HUES48 (cell line): ENCODE measurements around the gene ERI3.

Source experiments
- H3K27ac ChIP-seq: one replicate; pipeline ENCODE4 v1.7.0; 2013; ENCODE audit warnings: low read depth, low read length, inconsistent platforms
- H3K27me3 ChIP-seq: 2 replicates; pipeline ENCODE4 v1.6.1; 2013; ENCODE audit warnings: mild to moderate bottlenecking, low read length; ENCODE audit not compliant: control insufficient read depth, insufficient read depth
- H3K36me3 ChIP-seq: 2 replicates; pipeline ENCODE4 v1.6.1; 2013; ENCODE audit warnings: low read length; ENCODE audit not compliant: control insufficient read depth, insufficient read depth
- H3K4me1 ChIP-seq: 2 replicates; pipeline ENCODE4 v1.6.1; 2013; ENCODE audit warnings: mild to moderate bottlenecking, low read length; ENCODE audit not compliant: control insufficient read depth, insufficient read depth
- H3K4me3 ChIP-seq: 2 replicates; pipeline ENCODE4 v1.5.1; 2013; ENCODE audit warnings: mild to moderate bottlenecking, low read depth, low read length
- H3K9ac ChIP-seq: 2 replicates; pipeline ENCODE4 v1.6.1; 2013; ENCODE audit warnings: mild to moderate bottlenecking, low read depth, low read length, moderate library complexity
- H3K9me3 ChIP-seq: 2 replicates; pipeline ENCODE4 v1.6.1; 2013; ENCODE audit warnings: low read length; ENCODE audit not compliant: control insufficient read depth, insufficient read depth

Gene ERI3

GRCh38 chr1:44296806-44297205, 58.3 kb downstream of the ERI3 start:
- Histone ChIP-seq H3K27ac (no peak overlapping the region), H3K36me3 (peaks cover 63% of the 10 kb centered on the region), H3K27me3 (no peaks in the 10 kb centered on the region)

GRCh38 chr1:44296086-44296485, 59.0 kb downstream of the ERI3 start:
- Histone ChIP-seq H3K4me1 (no peaks in the 10 kb centered on the region), H3K27me3 (no peaks in the 10 kb centered on the region), H3K27ac (no peak overlapping the region), H3K4me3 (no peak overlapping the region), H3K36me3 (peaks cover 57% of the 10 kb centered on the region), H3K9me3 (no peaks in the 10 kb centered on the region), H3K9ac (no peak overlapping the region)

More at GRCh38 chr1:44296806-44297205, 58.3 kb downstream of the ERI3 start:
- H3K9ac ChIP-seq, result no peak overlapping the region
- no peaks in the 10 kb centered on the region for H3K4me1 ChIP-seq
- no peak overlapping the region for H3K4me3 ChIP-seq
- H3K9me3 ChIP-seq, result no peaks in the 10 kb centered on the region

GRCh38 chr1:44294588-44295007, 60.5 kb downstream of the ERI3 start:
- H3K27me3 ChIP-seq, result no peaks in the 10 kb centered on the region
- no peak overlapping the region for H3K9ac ChIP-seq
- no peak overlapping the region for H3K4me3 ChIP-seq
- peaks cover 56% of the 10 kb centered on the region for H3K36me3 ChIP-seq
- no peaks in the 10 kb centered on the region for H3K9me3 ChIP-seq
- no peaks in the 10 kb centered on the region for H3K4me1 ChIP-seq
- no peak overlapping the region for H3K27ac ChIP-seq

- Histone ChIP-seq H3K9me3 (no peaks in the 10 kb centered on the region), H3K27me3 (no peaks in the 10 kb centered on the region), H3K36me3 (peaks cover 52% of the 10 kb centered on the region), H3K4me3 (no peak overlapping the region), H3K9ac (no peak overlapping the region), H3K4me1 (no peaks in the 10 kb centered on the region), H3K27ac (no peak overlapping the region)
Observed at GRCh38 chr1:44293761-44294315, 61.2 kb downstream of the ERI3 start.

- Histone ChIP-seq H3K4me1 (no peaks in the 10 kb centered on the region), H3K9me3 (no peaks in the 10 kb centered on the region), H3K27me3 (no peaks in the 10 kb centered on the region), H3K36me3 (peaks cover 48% of the 10 kb centered on the region), H3K4me3 (no peak overlapping the region), H3K9ac (no peak overlapping the region), H3K27ac (no peak overlapping the region)
Observed at GRCh38 chr1:44292651-44293050, 62.4 kb downstream of the ERI3 start.

GRCh38 chr1:44290250-44291094, 64.6 kb downstream of the ERI3 start:
- H3K27me3 ChIP-seq, result no peaks in the 10 kb centered on the region
- H3K36me3 ChIP-seq, result peaks cover 30% of the 10 kb centered on the region
- no peak overlapping the region for H3K9ac ChIP-seq
- H3K27ac ChIP-seq, result no peak overlapping the region
- H3K4me1 ChIP-seq, result no peaks in the 10 kb centered on the region
- no peak overlapping the region for H3K4me3 ChIP-seq
- no peaks in the 10 kb centered on the region for H3K9me3 ChIP-seq

- Histone ChIP-seq H3K36me3 (peaks cover 26% of the 10 kb centered on the region), H3K27me3 (no peaks in the 10 kb centered on the region), H3K9ac (no peak overlapping the region), H3K4me3 (no peak overlapping the region), H3K27ac (no peak overlapping the region), H3K9me3 (no peaks in the 10 kb centered on the region), H3K4me1 (no peaks in the 10 kb centered on the region)
Observed at GRCh38 chr1:44289530-44289929, 65.5 kb downstream of the ERI3 start.

- no peak overlapping the region for H3K9ac ChIP-seq
- H3K4me3 ChIP-seq, result no peak overlapping the region
- peaks cover 33% of the 10 kb centered on the region for H3K36me3 ChIP-seq
- H3K27ac ChIP-seq, result no peak overlapping the region
- H3K4me1 ChIP-seq, result no peaks in the 10 kb centered on the region
- H3K27me3 ChIP-seq, result no peaks in the 10 kb centered on the region
- no peaks in the 10 kb centered on the region for H3K9me3 ChIP-seq
Observed at GRCh38 chr1:44288883-44289282, 66.2 kb downstream of the ERI3 start.

GRCh38 chr1:44284184-44284583, 70.9 kb downstream of the ERI3 start:
- no peaks in the 10 kb centered on the region for H3K27me3 ChIP-seq

GRCh38 chr1:44283524-44284173, 71.4 kb downstream of the ERI3 start:
- H3K27ac ChIP-seq, result no peak overlapping the region
- H3K9me3 ChIP-seq, result no peaks in the 10 kb centered on the region
- H3K9ac ChIP-seq, result no peak overlapping the region
- H3K27me3 ChIP-seq, result no peaks in the 10 kb centered on the region
- H3K36me3 ChIP-seq, result peaks cover 39% of the 10 kb centered on the region
- no peak overlapping the region for H3K4me3 ChIP-seq
- no peaks in the 10 kb centered on the region for H3K4me1 ChIP-seq

More at GRCh38 chr1:44284184-44284583, 70.9 kb downstream of the ERI3 start:
- Histone ChIP-seq H3K27ac (no peak overlapping the region), H3K9ac (no peak overlapping the region), H3K9me3 (no peaks in the 10 kb centered on the region), H3K4me3 (no peak overlapping the region), H3K4me1 (no peaks in the 10 kb centered on the region), H3K36me3 (peaks cover 39% of the 10 kb centered on the region)
